Mucosa of stomach (tissue), 1 donor: ENCODE results near the gene CFAP74.
A peak's percentile ranks its signal among the peaks of the same experiment; 100 is the strongest.

ENCODE experiments used
- H3K27me3 ChIP-seq: one replicate; pipeline ENCODE4 v1.7.0; 2013; ENCODE audit warnings: mild to moderate bottlenecking, low read length; ENCODE audit not compliant: control insufficient read depth, insufficient read depth
- H3K36me3 ChIP-seq: one replicate; pipeline ENCODE4 v1.7.0; 2013; ENCODE audit warnings: low read length; ENCODE audit not compliant: control insufficient read depth, insufficient read depth
- H3K4me1 ChIP-seq: one replicate; pipeline ENCODE4 v1.7.0; 2013; ENCODE audit warnings: mild to moderate bottlenecking, low read length; ENCODE audit not compliant: control insufficient read depth, insufficient read depth
- H3K4me3 ChIP-seq: one replicate; pipeline ENCODE4 v1.7.0; 2013; ENCODE audit warnings: low read length
- H3K9ac ChIP-seq: one replicate; pipeline ENCODE4 v1.7.0; 2013; ENCODE audit warnings: mild to moderate bottlenecking, low read length, moderate library complexity
- H3K9me3 ChIP-seq: one replicate; pipeline ENCODE4 v1.7.0; 2013; ENCODE audit warnings: mild to moderate bottlenecking, low read length, moderate library complexity; ENCODE audit not compliant: control insufficient read depth
- donor health status: Pancreatic carcinoma.

The CFAP74 gene, protein sequence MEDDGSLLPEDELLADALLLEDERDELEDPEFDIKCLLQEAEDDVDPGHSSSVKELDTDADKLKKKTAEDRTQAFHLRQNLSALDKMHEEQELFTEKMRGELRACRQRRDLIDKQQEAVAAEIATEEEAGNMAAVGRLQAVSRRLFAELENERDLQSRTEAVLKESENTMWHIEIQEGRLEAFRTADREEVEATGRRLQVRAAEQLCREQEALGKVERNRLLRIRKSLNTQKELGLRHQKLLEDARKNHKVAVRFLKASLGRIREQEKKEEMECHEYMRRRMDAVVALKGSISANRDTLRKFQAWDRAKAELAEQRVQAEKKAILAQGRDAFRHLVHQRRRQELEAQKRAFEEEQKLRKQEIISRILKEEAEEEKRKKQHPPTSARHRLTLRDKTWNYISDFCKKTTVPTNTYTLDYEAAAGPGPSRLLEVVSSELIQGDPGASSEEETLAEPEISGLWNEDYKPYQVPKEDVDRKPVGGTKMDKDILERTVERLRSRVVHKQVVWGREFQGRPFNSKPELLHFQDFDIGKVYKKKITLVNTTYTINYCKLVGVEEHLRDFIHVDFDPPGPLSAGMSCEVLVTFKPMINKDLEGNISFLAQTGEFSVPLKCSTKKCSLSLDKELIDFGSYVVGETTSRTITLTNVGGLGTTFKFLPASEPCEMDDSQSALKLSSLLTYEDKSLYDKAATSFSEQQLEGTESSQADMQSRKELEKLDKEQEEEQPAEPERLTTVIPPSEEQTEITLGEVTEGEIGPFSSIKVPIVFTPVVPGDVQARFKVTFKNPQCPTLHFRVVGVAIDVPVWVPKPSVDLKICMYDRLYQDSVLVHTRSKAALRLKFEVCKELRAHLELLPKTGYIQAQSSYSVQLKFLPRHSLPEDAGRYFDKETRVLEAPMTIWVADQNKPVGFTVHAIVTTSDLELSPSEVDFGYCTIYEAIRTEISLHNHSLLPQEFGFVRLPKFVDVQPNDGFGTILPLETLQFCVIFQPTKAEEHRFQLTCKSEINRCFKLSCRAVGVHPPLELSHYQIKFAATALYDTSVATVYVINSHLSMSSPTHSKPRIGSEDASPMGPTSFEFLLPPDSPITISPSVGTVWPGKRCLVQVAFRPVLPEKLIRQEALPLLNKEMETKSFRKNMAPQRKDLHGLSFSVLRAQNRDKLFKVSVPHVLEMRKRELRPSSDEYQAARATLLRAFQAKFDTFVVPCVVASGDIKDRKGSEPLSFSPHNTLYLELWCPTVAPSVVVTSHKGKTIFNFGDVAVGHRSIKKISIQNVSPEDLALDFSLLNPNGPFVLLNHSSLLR (N-terminal part only)

GRCh38 chr1:2003541-2004131 is at the start of gene CFAP74:
CFAP74 (minus strand) TSS chr1:2003786; CDS start chr1:1990956, 12,830 bp downstream.
- Histone ChIP-seq H3K9me3 (no peaks in the 10 kb centered on the region), H3K27me3 (peaks cover 20% of the 10 kb centered on the region), H3K4me3 (no peak within 1 kb of the TSS), H3K9ac (no peak within 1 kb of the TSS), H3K36me3 (no peaks in the 10 kb centered on the region), H3K4me1 (no peaks in the 10 kb centered on the region)

DNA sequence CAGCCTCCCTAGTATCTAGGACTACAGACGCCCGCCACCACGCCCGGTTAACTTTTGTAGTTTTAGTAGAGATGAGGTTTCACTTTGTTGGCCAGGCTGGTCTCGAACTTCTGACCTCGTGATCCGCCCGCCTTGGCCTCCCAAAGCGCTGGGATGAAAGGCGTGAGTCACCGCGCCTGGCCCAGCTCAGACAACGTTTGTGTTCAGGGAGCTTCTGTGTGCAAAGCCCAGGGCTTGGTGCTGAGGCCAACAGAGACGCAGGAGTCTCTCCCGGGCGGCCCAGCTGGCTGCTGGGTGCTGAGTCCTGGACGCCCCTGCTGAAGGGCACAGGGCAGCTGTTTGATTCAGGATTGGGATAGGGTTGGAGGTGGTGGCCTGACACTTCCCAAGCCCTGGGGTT is 49.6 kb upstream of the CFAP74 start:
- Histone ChIP-seq H3K4me3 (no peak overlapping the region), H3K9ac (no peak overlapping the region), H3K9me3 (no peaks in the 10 kb centered on the region), H3K4me1 (peaks cover 29% of the 10 kb centered on the region), H3K27me3 (peaks cover 7% of the 10 kb centered on the region), H3K36me3 (no peaks in the 10 kb centered on the region)

GRCh38 chr1:2052756-2053155 is 49.2 kb upstream of the CFAP74 start:
- no peak overlapping the region for H3K4me3 ChIP-seq
- no peak overlapping the region for H3K9ac ChIP-seq
- peaks cover 7% of the 10 kb centered on the region for H3K27me3 ChIP-seq
- peaks cover 34% of the 10 kb centered on the region for H3K4me1 ChIP-seq
- no peaks in the 10 kb centered on the region for H3K36me3 ChIP-seq
- no peaks in the 10 kb centered on the region for H3K9me3 ChIP-seq

GRCh38 chr1:2052054-2052679 is 48.6 kb upstream of the CFAP74 start:
- Histone ChIP-seq H3K4me1 (peaks cover 39% of the 10 kb centered on the region), H3K9me3 (no peaks in the 10 kb centered on the region), H3K27me3 (peaks cover 13% of the 10 kb centered on the region), H3K9ac (no peak overlapping the region), H3K4me3 (no peak overlapping the region), H3K36me3 (no peaks in the 10 kb centered on the region)

DNA sequence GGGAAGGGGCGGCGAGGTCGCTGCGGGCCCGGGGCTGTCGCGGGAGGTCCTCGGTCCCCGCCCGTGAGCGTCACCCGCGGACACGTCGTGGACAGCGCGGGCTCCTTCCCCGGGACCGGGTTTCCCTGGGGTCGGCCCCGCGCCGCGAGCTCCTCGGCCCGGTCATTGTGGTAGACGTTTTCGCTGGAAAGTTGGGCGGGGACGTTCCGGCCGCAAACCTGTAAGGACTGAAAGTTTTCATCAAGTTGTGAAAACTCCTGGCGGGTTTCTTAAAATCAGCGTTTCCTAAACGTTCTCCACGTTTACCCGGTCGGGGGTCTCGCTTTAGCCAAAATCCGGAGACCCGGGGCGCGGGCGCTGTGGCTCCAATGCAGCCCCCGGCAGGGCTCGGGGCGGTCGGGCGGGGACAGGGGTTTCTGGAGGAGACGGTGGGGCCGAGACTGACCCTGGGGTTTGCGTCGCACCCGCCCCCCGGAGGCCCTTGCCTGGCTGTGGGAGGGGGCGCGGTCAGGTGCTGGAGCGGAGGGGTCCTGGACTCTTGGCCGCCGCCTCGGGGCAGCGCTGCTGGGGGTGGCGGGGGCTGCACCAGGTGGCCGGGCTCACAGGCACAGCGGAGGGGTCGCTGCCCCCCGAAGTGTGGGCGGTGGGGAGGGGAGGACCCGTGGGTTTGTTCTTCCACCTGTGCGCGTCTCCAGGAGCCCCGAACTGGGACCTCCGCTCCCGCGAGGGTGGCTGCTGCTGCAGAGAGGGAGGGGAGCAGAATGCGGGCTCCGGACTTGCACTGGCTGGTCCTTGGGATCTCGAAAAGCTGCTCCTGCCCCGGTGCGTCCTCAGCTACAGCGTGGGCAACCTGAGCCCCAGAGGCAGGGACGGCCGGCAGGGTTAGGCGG is 47.5 kb upstream of the CFAP74 start:
- Histone ChIP-seq H3K4me3 (peak overlapping the region; percentile 25), H3K4me1 (peaks cover 45% of the 10 kb centered on the region), H3K9me3 (no peaks in the 10 kb centered on the region), H3K36me3 (no peaks in the 10 kb centered on the region), H3K27me3 (peaks cover 16% of the 10 kb centered on the region), H3K9ac (peak overlapping the region; percentile 59)

DNA sequence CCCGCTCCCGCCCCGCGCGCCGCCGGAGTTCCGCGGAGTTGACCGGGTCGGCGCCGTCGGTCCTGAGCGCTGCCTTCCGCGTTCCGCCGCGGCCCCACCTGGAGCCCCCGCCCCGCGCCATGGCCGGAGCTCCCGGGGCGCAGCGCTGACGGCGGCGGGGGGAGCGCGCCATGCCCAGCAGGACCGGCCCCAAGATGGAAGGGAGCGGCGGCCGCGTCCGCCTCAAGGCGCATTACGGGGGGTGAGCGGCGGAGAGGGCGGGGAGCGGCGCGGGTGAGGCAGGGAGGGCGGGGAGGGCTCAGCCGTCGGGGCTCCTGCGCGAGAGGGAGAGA is 46.8 kb upstream of the CFAP74 start:
- peak overlapping the region; percentile 59 for H3K9ac ChIP-seq
- H3K4me1 ChIP-seq = peaks cover 46% of the 10 kb centered on the region
- peak overlapping the region; percentile 25 for H3K4me3 ChIP-seq
- no peaks in the 10 kb centered on the region for H3K36me3 ChIP-seq
- H3K9me3 ChIP-seq = no peaks in the 10 kb centered on the region
- H3K27me3 ChIP-seq = peaks cover 16% of the 10 kb centered on the region

GRCh38 chr1:2049718-2050431 is 46.3 kb upstream of the CFAP74 start, which contains the start of gene PRKCZ:
PRKCZ (plus strand) TSS chr1:2050411; CDS start chr1:2050631, 220 bp downstream.
- H3K4me1 ChIP-seq = peaks cover 51% of the 10 kb centered on the region
- H3K4me3 ChIP-seq = peak within 1 kb of the TSS; percentile 63
- H3K9me3 ChIP-seq = no peaks in the 10 kb centered on the region
- H3K9ac ChIP-seq = peak within 1 kb of the TSS; percentile 66
- H3K27me3 ChIP-seq = peaks cover 22% of the 10 kb centered on the region
- H3K36me3 ChIP-seq = no peaks in the 10 kb centered on the region

DNA sequence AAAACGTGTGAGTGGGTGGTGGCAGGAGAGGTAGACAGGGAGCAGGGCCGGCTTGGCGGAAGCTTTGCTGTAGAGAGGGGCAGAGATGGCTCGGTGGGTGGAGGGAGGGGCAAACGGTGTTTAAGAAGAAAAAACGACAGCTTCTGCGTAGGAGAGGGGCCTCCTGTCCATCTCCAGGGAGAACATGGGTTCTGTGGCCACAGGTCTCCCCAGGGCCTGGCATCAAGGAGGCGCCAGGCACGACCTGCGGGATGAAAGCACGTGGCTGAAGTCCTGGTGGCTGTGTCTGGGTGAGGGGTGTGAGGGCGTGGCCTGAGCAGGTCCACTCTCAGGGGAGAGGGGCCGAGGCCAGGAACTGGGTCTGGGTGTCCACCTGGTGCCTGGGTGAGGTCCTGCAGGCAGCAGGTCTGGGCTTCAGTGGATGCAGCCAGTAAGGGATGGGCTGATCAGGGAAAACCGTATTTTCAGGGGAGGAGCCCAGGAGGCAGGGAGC is 45.7 kb upstream of the CFAP74 start:
- H3K27me3 ChIP-seq = peaks cover 22% of the 10 kb centered on the region
- peaks cover 51% of the 10 kb centered on the region for H3K4me1 ChIP-seq
- peak overlapping the region; percentile 63 for H3K4me3 ChIP-seq
- H3K9ac ChIP-seq = peak overlapping the region; percentile 66
- no peaks in the 10 kb centered on the region for H3K36me3 ChIP-seq
- H3K9me3 ChIP-seq = no peaks in the 10 kb centered on the region

DNA sequence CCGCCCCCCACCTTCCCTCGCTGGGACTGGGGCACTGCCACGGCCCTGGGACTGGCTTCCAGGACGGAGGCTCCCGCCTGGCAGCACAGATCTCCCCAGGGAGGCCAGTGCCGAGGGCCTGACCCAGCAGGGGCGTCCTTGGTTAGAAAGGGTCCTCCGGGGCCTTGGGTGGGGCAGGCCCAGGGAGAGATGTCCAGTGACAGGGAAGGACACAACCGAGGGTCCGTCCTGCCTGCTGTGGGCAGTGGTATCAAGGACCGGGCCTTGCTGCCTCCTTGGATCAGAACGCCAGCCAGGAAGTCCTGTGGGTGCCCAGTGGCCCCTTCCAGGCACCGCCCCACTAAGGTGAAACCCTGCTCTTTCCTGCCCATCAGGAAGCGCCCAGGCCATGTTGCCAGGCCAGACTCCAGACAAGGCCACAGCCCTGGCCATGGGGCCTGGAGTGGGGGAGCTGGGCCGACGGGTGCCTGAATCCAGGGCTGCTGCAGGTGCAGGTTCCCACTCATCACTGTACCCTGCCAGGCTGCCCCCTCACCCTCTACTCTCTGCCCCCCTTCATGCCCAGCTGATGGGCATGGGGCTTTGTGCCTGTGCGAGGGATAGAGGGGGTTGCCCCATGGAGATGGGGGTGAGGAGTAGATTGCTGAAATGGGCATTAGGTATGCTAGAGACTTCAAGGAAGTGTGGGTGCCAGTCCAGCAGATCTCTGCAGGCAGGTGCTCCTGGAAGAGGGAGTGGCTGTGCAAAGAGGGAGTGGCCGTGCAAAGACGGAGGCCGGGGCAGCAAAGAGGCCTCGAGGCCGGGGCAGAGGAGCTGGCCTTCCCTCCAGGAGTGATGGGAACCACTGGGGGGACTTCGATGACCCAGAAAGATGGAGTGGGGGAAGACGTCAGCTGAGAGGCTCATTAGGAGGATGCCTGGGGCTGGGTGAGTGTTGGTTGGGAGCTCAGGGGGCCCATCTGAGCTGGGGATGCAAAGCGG is 44.5 kb upstream of the CFAP74 start:
- no peaks in the 10 kb centered on the region for H3K36me3 ChIP-seq

More for the DNA sequence above, 44.5 kb upstream of the CFAP74 start:
- peaks cover 57% of the 10 kb centered on the region for H3K4me1 ChIP-seq
- peaks cover 29% of the 10 kb centered on the region for H3K27me3 ChIP-seq
- H3K9me3 ChIP-seq = no peaks in the 10 kb centered on the region
- no peak overlapping the region for H3K4me3 ChIP-seq
- H3K9ac ChIP-seq = no peak overlapping the region
